Sigmoid colon (tissue), 4 donors: Measurements from ENCODE around the gene RXRA.

Experiments
- POLR2AphosphoS5 ChIP-seq, 4 donors: sonication (generic); formaldehyde crosslinking; IDR thresholded peaks; one replicate each; pipeline ENCODE4 v1.6.1; 2017; ENCODE audit warnings: antibody characterized with exemption in 4 of 4
- TF ChIP-seq, protein P1 (sequence below), 4 experiments: fragments of 450-650 bp in 3 of 4; fragments of 200-600 bp in 1 of 4; IDR thresholded peaks; one replicate each; pipeline ENCODE4 v1.5.1; 2016 to 2019; ENCODE audit warnings: antibody characterized with exemption in 4 of 4, mild to moderate bottlenecking in 3 of 4, moderate library complexity in 2 of 4

- TF ChIP-seq, protein P1, sequence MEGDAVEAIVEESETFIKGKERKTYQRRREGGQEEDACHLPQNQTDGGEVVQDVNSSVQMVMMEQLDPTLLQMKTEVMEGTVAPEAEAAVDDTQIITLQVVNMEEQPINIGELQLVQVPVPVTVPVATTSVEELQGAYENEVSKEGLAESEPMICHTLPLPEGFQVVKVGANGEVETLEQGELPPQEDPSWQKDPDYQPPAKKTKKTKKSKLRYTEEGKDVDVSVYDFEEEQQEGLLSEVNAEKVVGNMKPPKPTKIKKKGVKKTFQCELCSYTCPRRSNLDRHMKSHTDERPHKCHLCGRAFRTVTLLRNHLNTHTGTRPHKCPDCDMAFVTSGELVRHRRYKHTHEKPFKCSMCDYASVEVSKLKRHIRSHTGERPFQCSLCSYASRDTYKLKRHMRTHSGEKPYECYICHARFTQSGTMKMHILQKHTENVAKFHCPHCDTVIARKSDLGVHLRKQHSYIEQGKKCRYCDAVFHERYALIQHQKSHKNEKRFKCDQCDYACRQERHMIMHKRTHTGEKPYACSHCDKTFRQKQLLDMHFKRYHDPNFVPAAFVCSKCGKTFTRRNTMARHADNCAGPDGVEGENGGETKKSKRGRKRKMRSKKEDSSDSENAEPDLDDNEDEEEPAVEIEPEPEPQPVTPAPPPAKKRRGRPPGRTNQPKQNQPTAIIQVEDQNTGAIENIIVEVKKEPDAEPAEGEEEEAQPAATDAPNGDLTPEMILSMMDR (IDR thresholded peaks at IDR 0.05): no peak
- TF ChIP-seq POLR2AphosphoS5 (IDR thresholded peaks at IDR 0.05): no peak
Measured at GRCh38 chr9:134317400-134317789, 8.9 kb upstream of the RXRA start.
